HL-60 (cell line): ENCODE results near the gene UBE2M.

Source experiments
- CTCF ChIP-seq: IDR thresholded peaks from one replicate; pipeline ENCODE4 v1.5.1; 2011; ENCODE audit warnings: low read length, control low read depth, inconsistent platforms; ENCODE audit not compliant: insufficient read depth
- GABPA ChIP-seq: IDR thresholded peaks from 2 replicates; pipeline ENCODE4 v1.6.1; 2012; ENCODE audit warnings: low read depth
- POLR2AphosphoS5 ChIP-seq: IDR thresholded peaks from 2 replicates; pipeline ENCODE4 v1.6.1; 2012; ENCODE audit warnings: low read depth
- REST ChIP-seq: IDR thresholded peaks from 2 replicates; pipeline ENCODE4 v1.6.1; 2012; ENCODE audit warnings: low read depth; ENCODE audit not compliant: insufficient replicate concordance
- SPI1 ChIP-seq: IDR thresholded peaks from 2 replicates; pipeline ENCODE4 v1.6.1; 2012; ENCODE audit warnings: low read depth, mild to moderate bottlenecking, borderline replicate concordance

GRCh38 chr19:58559275-58560006, 1.0 kb upstream of the UBE2M start:
- no peak for TF ChIP-seq CTCF
- peak; percentile 94 for TF ChIP-seq POLR2AphosphoS5
- TF ChIP-seq REST: peak; percentile 27
- TF ChIP-seq SPI1: peak; percentile 35; the same call in 1 of the 2 replicates
- TF ChIP-seq GABPA: peak; percentile 92
